Spleen (tissue), 11 donors: ENCODE data around the gene RFX3. TPM values are rescaled to one million over a fixed set of nuclear protein-coding genes. Genes with fewer than 3 reads are reported as not detected.
"Not testable (repeated sequence)": the region's sequence is repeated elsewhere in the genome, so short reads cannot be mapped to it uniquely, and the experiment has no call there.

Experiments used
- DNase-seq: peaks from one replicate; pipeline ENCODE4 v3.0.0-alpha.2; 2020
- H3K27ac ChIP-seq, 8 donors: fragments of 200-600 bp; sonication (generic) in 7 of 8; 1 replicate in 4 of 8; 2 replicates in 4 of 8; pipeline versions ENCODE4 v1.5.0 to v1.8.0; 2016 to 2021; ENCODE audit warnings: inconsistent platforms in 4 of 8, mild to moderate bottlenecking in 4 of 8, moderate library complexity in 1 of 8
- H3K27me3 ChIP-seq, 7 donors: fragments of 200-600 bp; sonication (generic) in 6 of 7; replicated peaks in 1 of 7; 1 replicate in 4 of 7; 2 replicates in 3 of 7; pipeline versions ENCODE4 v1.5.0 to v1.8.0; 2016 to 2021; ENCODE audit warnings: inconsistent platforms in 3 of 7, mild to moderate bottlenecking in 1 of 7
- H3K36me3 ChIP-seq, 6 donors: fragments of 200-600 bp; sonication (generic) in 5 of 6; 1 replicate in 4 of 6; 2 replicates in 2 of 6; pipeline versions ENCODE4 v1.5.0 to v1.8.0; 2016 to 2021; ENCODE audit warnings: inconsistent platforms in 2 of 6
- H3K4me1 ChIP-seq, 6 donors: fragments of 200-600 bp; sonication (generic) in 5 of 6; 1 replicate in 3 of 6; 2 replicates in 3 of 6; pipeline versions ENCODE4 v1.5.0 to v1.8.0; 2016 to 2021; ENCODE audit warnings: inconsistent platforms in 3 of 6
- H3K4me3 ChIP-seq, 8 donors: fragments of 200-600 bp; sonication (generic) in 7 of 8; 1 replicate in 4 of 8; 2 replicates in 4 of 8; pipeline versions ENCODE4 v1.5.0 to v1.8.0; 2016 to 2021; ENCODE audit warnings: inconsistent platforms in 4 of 8, mild to moderate bottlenecking in 4 of 8, moderate library complexity in 2 of 8
- H3K9me3 ChIP-seq, 8 donors: fragments of 200-600 bp; sonication (generic) in 7 of 8; 1 replicate in 4 of 8; 2 replicates in 4 of 8; pipeline versions ENCODE4 v1.5.0 to v1.8.0; 2016 to 2021; ENCODE audit warnings: inconsistent platforms in 4 of 8
- CTCF ChIP-seq, 11 experiments: fragments of 200-600 bp in 7 of 11; fragments of 450-650 bp in 4 of 11; sonication (generic) in 4 of 11; IDR thresholded peaks in 8 of 11; conservative IDR thresholded peaks in 3 of 11; 1 replicate in 7 of 11; 2 replicates in 4 of 11; pipeline versions ENCODE4 v1.4.0 to v1.8.0; 2016 to 2021; ENCODE audit warnings: antibody characterized with exemption in 11 of 11, inconsistent platforms in 4 of 11, mild to moderate bottlenecking in 1 of 11
- POLR2A ChIP-seq, 3 donors: fragments of 450-650 bp; IDR thresholded peaks; one replicate each; pipeline ENCODE4 v1.5.1; 2017; ENCODE audit warnings: antibody characterized with exemption in 3 of 3, mild to moderate bottlenecking in 1 of 3
- POLR2AphosphoS5 ChIP-seq, 3 donors: sonication (generic); formaldehyde crosslinking; IDR thresholded peaks; one replicate each; pipeline ENCODE4 v1.5.1; 2017; ENCODE audit warnings: antibody characterized with exemption in 3 of 3
- WGBS, 5 donors: extraction: QIAGEN DNeasy Blood & Tissue Kit in 3 of 5; methylation state at CpG; one replicate each; pipeline versions ENCODE4 v1.1.5 to v1.1.7; 2013 to 2018; 5-methylcytosine and 5-hydroxymethylcytosine counted together
- intact Hi-C: fragments of 100-400 bp; cut with DNase I; formaldehyde crosslinking; loops from one replicate; pipeline ENCODE4 v1.15.0; 2023; ENCODE audit warnings: low total_unique reads
- polyA plus RNA-seq, 3 donors: library from polyadenylated mRNA; stranded (reverse); fragments of 200-250 nt; gene quantifications; one replicate each; pipeline ENCODE4 v1.2.1, GENCODE V29; 2013
- total RNA-seq, 7 donors: library from RNA; depleted of rRNA in 3 of 7; stranded (reverse); fragments of >200 nt in 3 of 7; fragmentation: NEBNext Ultra II Directional in 4 of 7; extraction: Animal tissue kit (Norgen Biotek cat#: 25700) in 4 of 7; gene quantifications; one replicate each; pipeline versions ENCODE4 v1.1.0 to v1.2.1, GENCODE V29; 2016 to 2021
- donor health status: healthy with polysubstance abuse.
- donor health status: DM: no; HTN: no; CAD: no; lungs with moderate emphysema.
- donor health status: DM: no; HTN: no; CAD: no.
- donor health status: Bipolar disorder and iron deficiency.
- donor health status: healthy.
- donor health status: DM: no; HTN: no; CAD: no.
- donor health status: DM: yes; HTN: yes; CAD: no.

Gene RFX3
- total and polyA plus RNA-seq, 10 donors, result 2.5 to 25.9 (median 19.1) TPM

- no peak overlapping the region for H3K27ac ChIP-seq
- H3K36me3 ChIP-seq, result peaks cover 0 to 16% (median 2%) of the 10 kb centered on the region in 6 donors
- intact Hi-C loops, result no loop called here
- H3K27me3 ChIP-seq, result no peaks in the 10 kb centered on the region
- H3K4me1 ChIP-seq, result no peaks in the 10 kb centered on the region
- WGBS, 5 donors, result 89 to 94% (median 91%) methylated on average over 2 of the region's 2 CpGs
- no peak for TF ChIP-seq POLR2A (IDR thresholded peaks at IDR 0.05)
- TF ChIP-seq CTCF (IDR thresholded peaks at IDR 0.05 in 8 of 11, conservative IDR thresholded peaks at IDR 0.05 in 3 of 11), result no peak
- no peak for TF ChIP-seq POLR2AphosphoS5 (IDR thresholded peaks at IDR 0.05)
- DNase-seq, result no peak
- no peaks in the 10 kb centered on the region for H3K9me3 ChIP-seq
- H3K4me3 ChIP-seq, result no peak overlapping the region
These were observed 196.4 kb downstream of the RFX3 start for GRCh38 chr9:3329361-3329760.

DNA sequence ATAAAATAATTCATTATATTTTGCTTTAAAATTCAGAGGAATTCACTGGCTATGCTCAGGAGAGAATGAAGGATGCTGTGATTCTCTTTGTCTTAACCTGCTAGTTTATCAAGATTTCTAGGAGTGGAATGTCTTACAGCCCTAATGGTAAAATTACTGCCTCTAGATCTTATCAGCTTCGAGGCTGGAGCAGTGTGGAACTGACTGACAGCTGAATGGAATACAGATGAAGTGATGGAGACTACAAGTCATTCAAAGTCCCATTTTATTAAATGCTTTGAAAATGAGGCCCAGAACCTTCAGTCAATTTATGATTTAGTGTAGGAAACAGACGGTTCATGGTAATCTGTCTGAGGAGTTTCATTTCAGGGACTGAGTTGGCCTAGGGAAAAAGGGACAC, 202.1 kb downstream of the RFX3 start:
- intact Hi-C loops, result no loop called here
- TF ChIP-seq CTCF (IDR thresholded peaks at IDR 0.05 in 8 of 11, conservative IDR thresholded peaks at IDR 0.05 in 3 of 11), result no peak
- TF ChIP-seq POLR2A (IDR thresholded peaks at IDR 0.05), result no peak
- TF ChIP-seq POLR2AphosphoS5 (IDR thresholded peaks at IDR 0.05), result no peak
- DNase-seq, result no peak
- H3K27me3 ChIP-seq, result no peaks in the 10 kb centered on the region
- 47 to 58% (median 49%) methylated on average over 2 of the region's 2 CpGs for WGBS, 5 donors
- no peaks in the 10 kb centered on the region for H3K9me3 ChIP-seq
- no peaks in the 10 kb centered on the region for H3K4me1 ChIP-seq
- no peak overlapping the region for H3K4me3 ChIP-seq
- peaks cover 0 to 4% (median 0%) of the 10 kb centered on the region in 6 donors for H3K36me3 ChIP-seq
- no peak overlapping the region for H3K27ac ChIP-seq

- TF ChIP-seq POLR2A (IDR thresholded peaks at IDR 0.05) (no peak), POLR2AphosphoS5 (IDR thresholded peaks at IDR 0.05) (peak in 1 of 3 donors; percentile 9)
- H3K9me3 ChIP-seq, result peaks cover 0 to 19% (median 13%) of the 10 kb centered on the region in 8 donors
- no peak overlapping the region for H3K27ac ChIP-seq
- H3K4me1 ChIP-seq, result no peaks in the 10 kb centered on the region
- H3K4me3 ChIP-seq, result no peak overlapping the region
- no peaks in the 10 kb centered on the region for H3K27me3 ChIP-seq
- H3K36me3 ChIP-seq, result peaks cover 0 to 3% (median 0%) of the 10 kb centered on the region in 6 donors
- intact Hi-C loops, result no loop called here
- WGBS, 5 donors, result 63 to 88% (median 74%) methylated on average over 4 of the region's 4 CpGs
- DNase-seq, result no peak
These were observed 204.6 kb downstream of the RFX3 start for GRCh38 chr9:3321186-3321585.

DNA sequence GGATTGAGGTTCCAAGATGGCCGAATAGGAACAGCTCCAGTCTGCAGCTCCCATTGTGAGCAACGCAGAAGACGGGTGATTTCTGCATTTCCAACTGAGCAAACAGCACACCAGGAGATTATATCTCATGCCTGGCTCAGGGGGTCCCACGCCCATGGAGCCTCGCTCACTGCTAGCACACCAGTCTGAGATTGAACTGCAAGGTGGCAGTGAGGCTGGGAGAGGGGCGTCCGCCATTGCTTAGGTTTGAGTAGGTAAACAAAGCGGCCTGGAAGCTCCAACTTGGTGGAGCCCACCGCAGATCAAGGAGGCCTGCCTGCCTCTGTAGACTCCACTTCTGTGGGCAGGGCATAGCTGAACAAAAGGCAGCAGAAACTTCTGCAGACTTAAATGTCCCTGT, 213.2 kb downstream of the RFX3 start:
- H3K27me3 ChIP-seq, H3K27ac ChIP-seq, H3K4me3 ChIP-seq, intact Hi-C loops, H3K4me1 ChIP-seq, H3K36me3 ChIP-seq, DNase-seq, H3K9me3 ChIP-seq: not testable (repeated sequence)
- 94 to 98% (median 95%) methylated on average over 9 of the region's 9 CpGs for WGBS, 5 donors

- Histone ChIP-seq H3K27ac (no peak overlapping the region), H3K36me3 (peaks cover 0 to 9% (median 0%) of the 10 kb centered on the region in 6 donors), H3K9me3 (no peaks in the 10 kb centered on the region), H3K4me3 (no peak overlapping the region), H3K27me3 (no peaks in the 10 kb centered on the region), H3K4me1 (no peaks in the 10 kb centered on the region)
- no peak for DNase-seq
- WGBS, 5 donors, result 93 to 98% (median 94%) methylated on average over 2 of the region's 2 CpGs
- intact Hi-C loops, result no loop called here
- no peak for TF ChIP-seq CTCF (IDR thresholded peaks at IDR 0.05 in 8 of 11, conservative IDR thresholded peaks at IDR 0.05 in 3 of 11)
- no peak for TF ChIP-seq POLR2A (IDR thresholded peaks at IDR 0.05)
- TF ChIP-seq POLR2AphosphoS5 (IDR thresholded peaks at IDR 0.05), result no peak
These were observed 217.2 kb downstream of the RFX3 start for GRCh38 chr9:3308609-3309008.

GRCh38 chr9:3304388-3304787, 221.4 kb downstream of the RFX3 start:
- H3K27me3 ChIP-seq, DNase-seq, H3K27ac ChIP-seq, H3K36me3 ChIP-seq, H3K9me3 ChIP-seq, intact Hi-C loops, H3K4me3 ChIP-seq: not testable (repeated sequence)
- H3K4me1 ChIP-seq, result peaks cover 0 to 14% (median 4%) of the 10 kb centered on the region in 6 donors
- 73 to 92% (median 78%) methylated on average over 1 of the region's 1 CpG for WGBS, 5 donors
